IMR-90 (cell line): Measurements from ENCODE around the gene SNX30. TPM values are rescaled to one million over a fixed set of nuclear protein-coding genes. Genes with fewer than 3 reads are reported as not detected.

Experiments used
- ATAC-seq: fragments of 200-7000 bp; cut with Tn5 transposase; 2 replicates; pipeline ENCODE4 v1.9.1; 2020; ENCODE audit warnings: low read depth, mild to moderate bottlenecking, moderate library complexity
- BruUV-seq: library from RNA; stranded (reverse); fragments of 400-500 nt; replicated peaks from 2 replicates; lab custom pipeline; 2021; lab: Mats Ljungman, UMichigan
- CTCF ChIA-PET: fragments of 300-600 bp; formaldehyde crosslinking; extraction: SDS; loops from one replicate; lab custom pipeline; 2021; ENCODE audit warnings: antibody characterized with exemption; lab: Yijun Ruan, JAX
- POLR2A ChIA-PET: fragments of 300-600 bp; sonication (Branson Sonifier 250); formaldehyde crosslinking; loops from one replicate; lab custom pipeline; 2022; ENCODE audit warnings: antibody characterized with exemption; ENCODE audit not compliant: unreplicated experiment; lab: Charles Lee
- DNase-seq: peaks from one replicate; pipeline ENCODE4 v3.0.0; 2013
- H2AFZ ChIP-seq: replicated peaks from 2 replicates; pipeline ENCODE3; 2013; ENCODE audit warnings: low read length, mild to moderate bottlenecking; ENCODE audit not compliant: poor library complexity
- H2AK5ac ChIP-seq: 2 replicates; pipeline ENCODE4 v1.6.1; 2013; ENCODE audit warnings: low read depth, low read length, inconsistent platforms
- H2AK9ac ChIP-seq: replicated peaks from 2 replicates; pipeline ENCODE3; 2013; ENCODE audit warnings: mild to moderate bottlenecking, low read depth, low read length, moderate library complexity; ENCODE audit not compliant: poor library complexity
- H2BK120ac ChIP-seq: 2 replicates; pipeline ENCODE4 v1.6.1; 2013; ENCODE audit warnings: low read depth, low read length, inconsistent platforms
- H2BK15ac ChIP-seq: 3 replicates; pipeline ENCODE4 v1.6.1; 2013; ENCODE audit warnings: low read depth, low read length, inconsistent platforms
- H2BK20ac ChIP-seq: 2 replicates; pipeline ENCODE4 v1.6.1; 2013; ENCODE audit warnings: low read depth, mild to moderate bottlenecking, inconsistent platforms, low read length, moderate library complexity
- H2BK5ac ChIP-seq: 2 replicates; pipeline ENCODE4 v1.6.1; 2013; ENCODE audit warnings: mild to moderate bottlenecking, low read depth, low read length, inconsistent platforms; ENCODE audit not compliant: poor library complexity, severe bottlenecking
- H3K14ac ChIP-seq: replicated peaks from 2 replicates; pipeline ENCODE4 v1.6.1; 2013; ENCODE audit warnings: low read depth, low read length, inconsistent platforms
- H3K18ac ChIP-seq: 2 replicates; pipeline ENCODE4 v1.6.1; 2013; ENCODE audit warnings: low read depth, low read length, control low read depth
- H3K23ac ChIP-seq: 2 replicates; pipeline ENCODE4 v1.6.1; 2013; ENCODE audit warnings: low read depth, low read length, inconsistent platforms
- H3K27ac ChIP-seq: 2 replicates; pipeline ENCODE4 v1.5.1; 2013; ENCODE audit warnings: mild to moderate bottlenecking, control low read depth, low read length; ENCODE audit not compliant: insufficient read depth
- H3K27me3 ChIP-seq: 2 replicates; pipeline ENCODE4 v1.6.1; 2013; ENCODE audit warnings: low read length; ENCODE audit not compliant: control insufficient read depth, insufficient read depth
- H3K36me3 ChIP-seq: 2 replicates; pipeline ENCODE4 v1.6.1; 2013; ENCODE audit warnings: low read length, mixed read lengths; ENCODE audit not compliant: control insufficient read depth, insufficient read depth
- H3K4ac ChIP-seq: 2 replicates; pipeline ENCODE4 v1.6.1; 2013; ENCODE audit warnings: low read depth, low read length, inconsistent platforms
- H3K4me1 ChIP-seq: 2 replicates; pipeline ENCODE4 v1.6.1; 2013; ENCODE audit warnings: low read length, mixed read lengths; ENCODE audit not compliant: control insufficient read depth, insufficient read depth
- H3K4me2 ChIP-seq: 2 replicates; pipeline ENCODE4 v1.6.1; 2013; ENCODE audit warnings: low read depth, mild to moderate bottlenecking, control low read depth, low read length, moderate library complexity
- H3K4me3 ChIP-seq: 2 replicates; pipeline ENCODE4 v1.5.1; 2013; ENCODE audit warnings: low read depth, mild to moderate bottlenecking, control low read depth, low read length, moderate library complexity; ENCODE audit not compliant: insufficient read depth
- H3K56ac ChIP-seq: 2 replicates; pipeline ENCODE4 v1.6.1; 2013; ENCODE audit warnings: low read length, inconsistent platforms; ENCODE audit not compliant: insufficient read depth; ENCODE audit errors: extremely low read depth
- H3K79me1 ChIP-seq, 2 experiments: 2 replicates each; pipeline ENCODE4 v1.6.1; 2013; ENCODE audit warnings: low read length in 2 of 2, inconsistent platforms in 1 of 2, low read depth in 1 of 2
- H3K9ac ChIP-seq: 2 replicates; pipeline ENCODE4 v1.6.1; 2013; ENCODE audit warnings: low read depth, low read length, control low read depth
- H3K9me1 ChIP-seq: 2 replicates; pipeline ENCODE4 v1.6.1; 2013; ENCODE audit warnings: low read length, inconsistent platforms; ENCODE audit not compliant: insufficient read depth
- H3K9me3 ChIP-seq: 2 replicates; pipeline ENCODE4 v1.6.1; 2013; ENCODE audit warnings: low read length; ENCODE audit not compliant: control insufficient read depth, insufficient read depth
- H4K20me1 ChIP-seq: 2 replicates; pipeline ENCODE4 v1.6.1; 2013; ENCODE audit warnings: low read length, inconsistent platforms; ENCODE audit not compliant: insufficient read depth
- H4K5ac ChIP-seq: 2 replicates; pipeline ENCODE4 v1.6.1; 2013; ENCODE audit warnings: mild to moderate bottlenecking, low read depth, low read length, control low read depth
- H4K8ac ChIP-seq, 2 experiments: 2 replicates each; pipeline ENCODE4 v1.6.1; 2013; ENCODE audit warnings: low read depth in 2 of 2, low read length in 2 of 2, control low read depth in 1 of 2, inconsistent platforms in 1 of 2
- H4K91ac ChIP-seq: 2 replicates; pipeline ENCODE4 v1.6.1; 2013; ENCODE audit warnings: low read depth, low read length, inconsistent platforms; ENCODE audit not compliant: insufficient read depth
- BHLHE40 ChIP-seq: fragments of 150-350 bp; IDR thresholded peaks from 2 replicates; pipeline ENCODE4 v1.6.1; 2016; ENCODE audit warnings: mild to moderate bottlenecking, low read depth, low read length
- CEBPB ChIP-seq: IDR thresholded peaks from 2 replicates; pipeline ENCODE4 v1.6.1; 2012; ENCODE audit warnings: low read depth, low read length, improper control_type of control experiment
- CHD1 ChIP-seq: IDR thresholded peaks from 2 replicates; pipeline ENCODE4 v1.6.1; 2012; ENCODE audit warnings: low read depth, low read length, improper control_type of control experiment
- FOS ChIP-seq: fragments of 150-350 bp; IDR thresholded peaks from 2 replicates; pipeline ENCODE4 v1.6.1; 2016; ENCODE audit warnings: low read depth, low read length
- MAFK ChIP-seq: IDR thresholded peaks from 2 replicates; pipeline ENCODE4 v1.6.1; 2012; ENCODE audit warnings: low read depth, low read length, improper control_type of control experiment
- MAZ ChIP-seq: IDR thresholded peaks from 2 replicates; pipeline ENCODE4 v1.6.1; 2012; ENCODE audit warnings: low read depth, mild to moderate bottlenecking, low read length, improper control_type of control experiment, moderate library complexity, borderline replicate concordance
- MXI1 ChIP-seq: IDR thresholded peaks from 2 replicates; pipeline ENCODE4 v1.6.1; 2012; ENCODE audit warnings: low read depth, mild to moderate bottlenecking, low read length, moderate library complexity, borderline replicate concordance
- NFE2L2 ChIP-seq: fragments of 150-350 bp; IDR thresholded peaks from 2 replicates; pipeline ENCODE4 v1.6.1; 2016; ENCODE audit warnings: low read depth, mild to moderate bottlenecking, low read length
- POLR2A ChIP-seq: IDR thresholded peaks from 2 replicates; pipeline ENCODE4 v1.6.1; 2012; ENCODE audit warnings: mild to moderate bottlenecking, low read depth, low read length
- RAD21 ChIP-seq: IDR thresholded peaks from 2 replicates; pipeline ENCODE4 v1.6.1; 2012; ENCODE audit warnings: low read length, improper control_type of control experiment
- RCOR1 ChIP-seq: IDR thresholded peaks from 2 replicates; pipeline ENCODE4 v1.6.1; 2012; ENCODE audit warnings: mild to moderate bottlenecking, low read length, improper control_type of control experiment; ENCODE audit not compliant: insufficient replicate concordance
- RFX5 ChIP-seq: IDR thresholded peaks from 2 replicates; pipeline ENCODE4 v1.8.0; 2012; ENCODE audit warnings: low read depth, mild to moderate bottlenecking, low read length, moderate library complexity
- SMC3 ChIP-seq: fragments of 150-350 bp; IDR thresholded peaks from 2 replicates; pipeline ENCODE4 v1.6.1; 2016; ENCODE audit warnings: low read depth, mild to moderate bottlenecking, antibody characterized with exemption, low read length, moderate library complexity
- WGBS, 2 experiments: methylation state at CpG; one replicate each; pipeline versions ENCODE4 v1.1.5 to v1.1.7; 2013; ENCODE audit warnings: missing lambda C conversion rate in 2 of 2; ENCODE audit not compliant: insufficient read length in 1 of 2; ENCODE audit errors: extremely low coverage in 2 of 2; 5-methylcytosine and 5-hydroxymethylcytosine counted together
- dilution Hi-C: fragments of 300-500 bp; cut with HindIII; formaldehyde crosslinking; loops from one replicate; pipeline ENCODE4 v1.14.3; 2018; ENCODE audit warnings: low sequenced_read_pairs; ENCODE audit not compliant: unreplicated experiment
- in situ Hi-C: fragments of 300-500 bp; cut with MboI; formaldehyde crosslinking; loops from 3 replicates; pipeline ENCODE4 v1.14.3; 2019; ENCODE audit warnings: low sequenced_read_pairs, inconsistent platforms, mixed read lengths
- intact Hi-C: fragments of 100-400 bp; cut with micrococcal nuclease; formaldehyde crosslinking; loops from 2 replicates; pipeline ENCODE4 v1.10.0; 2022
- polyA plus RNA-seq, 3 experiments: library from polyadenylated mRNA; depleted of rRNA; stranded (reverse); fragments of >200 nt; gene quantifications; 2 replicates each; pipeline ENCODE4 v1.2.3, GENCODE V29; 2012; ENCODE audit warnings: low replicate concordance in 1 of 3
- total RNA-seq: library from RNA; depleted of rRNA; stranded (reverse); fragments of >200 nt; gene quantifications from 2 replicates; pipeline ENCODE4 v1.2.3, GENCODE V29; 2012
- TF ChIP-seq, protein P1 (sequence below): fragments of 150-350 bp; IDR thresholded peaks from 2 replicates; pipeline ENCODE4 v1.6.1; 2017; ENCODE audit warnings: mild to moderate bottlenecking, antibody characterized with exemption, low read length, low read depth
- TF ChIP-seq, protein P2 (sequence below): fragments of 150-350 bp; IDR thresholded peaks from 2 replicates; pipeline ENCODE4 v1.6.1; 2016; ENCODE audit warnings: low read depth, mild to moderate bottlenecking, low read length, moderate library complexity, borderline replicate concordance
- TF ChIP-seq, protein P3 (sequence below): conservative IDR thresholded peaks from 2 replicates; pipeline ENCODE4 v1.5.1; 2012; ENCODE audit warnings: mild to moderate bottlenecking, low read depth, low read length, improper control_type of control experiment

SNX30 gene
- total and polyA plus RNA-seq, 2 of the 4 experiments (the other 2 are of a cell fraction) = 8.0 to 18.8 TPM

DNA sequence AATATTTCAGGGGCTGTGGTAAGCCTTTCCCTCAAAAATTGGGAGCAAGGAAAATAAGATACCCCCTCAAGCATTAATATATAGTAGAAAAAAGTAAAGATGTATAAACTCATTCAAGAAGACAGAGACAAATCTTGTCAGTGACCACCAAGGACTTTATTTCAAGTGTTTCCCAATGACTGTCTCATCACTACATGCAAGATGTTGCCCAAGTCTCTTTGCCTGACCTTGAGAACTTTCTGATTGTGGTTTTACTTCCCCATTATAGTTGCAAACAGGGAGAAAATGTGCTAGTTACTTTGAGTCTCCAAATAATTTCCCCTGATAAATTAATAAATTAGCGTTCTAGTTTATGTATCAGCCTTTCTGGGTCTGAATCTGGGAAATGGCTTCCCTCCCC, 144.1 kb downstream of the SNX30 start:
- no peaks in the 10 kb centered on the region for H3K4me1 ChIP-seq
- BruUV-seq = no TSS peak
- no peak overlapping the region for H3K4me2 ChIP-seq
- H2BK120ac ChIP-seq = no peak overlapping the region
- peaks cover 41% of the 10 kb centered on the region for H3K27me3 ChIP-seq
- no peak overlapping the region for H2BK5ac ChIP-seq
- no peak overlapping the region for H3K14ac ChIP-seq
- no peak overlapping the region for H2AK5ac ChIP-seq
- no peak overlapping the region for H4K5ac ChIP-seq
- no peak overlapping the region for H3K56ac ChIP-seq
- ATAC-seq (no peak), DNase-seq (no peak)
- ChIA-PET POLR2A (interaction anchor here (0.7 kb wide), 1 partner anchor 20 kb away, joined by 4 read pairs; no protein-coding TSS in a partner anchor), CTCF (interaction anchor here (1.8 kb wide), 1 partner anchor 9 kb away, joined by 8 read pairs; no protein-coding TSS in a partner anchor)
- no peak overlapping the region for H4K91ac ChIP-seq
- in situ Hi-C loops = no loop called here
- no CpG with 5 or more reads among the region's 1 CpG for WGBS, 2 experiments
- no peak overlapping the region for H3K27ac ChIP-seq
- no peaks in the 10 kb centered on the region for H3K79me1 ChIP-seq
- H2BK20ac ChIP-seq = no peak overlapping the region
- H4K20me1 ChIP-seq = no peaks in the 10 kb centered on the region
- H4K8ac ChIP-seq = no peak overlapping the region
- TF ChIP-seq MXI1 (no peak), CEBPB (no peak), RCOR1 (no peak), CHD1 (no peak), MAZ (no peak), RFX5 (no peak), MAFK (no peak), RAD21 (no peak), SMC3 (no peak), BHLHE40 (no peak), NFE2L2 (no peak), POLR2A (no peak), FOS (no peak)
- TF ChIP-seq, protein P1, sequence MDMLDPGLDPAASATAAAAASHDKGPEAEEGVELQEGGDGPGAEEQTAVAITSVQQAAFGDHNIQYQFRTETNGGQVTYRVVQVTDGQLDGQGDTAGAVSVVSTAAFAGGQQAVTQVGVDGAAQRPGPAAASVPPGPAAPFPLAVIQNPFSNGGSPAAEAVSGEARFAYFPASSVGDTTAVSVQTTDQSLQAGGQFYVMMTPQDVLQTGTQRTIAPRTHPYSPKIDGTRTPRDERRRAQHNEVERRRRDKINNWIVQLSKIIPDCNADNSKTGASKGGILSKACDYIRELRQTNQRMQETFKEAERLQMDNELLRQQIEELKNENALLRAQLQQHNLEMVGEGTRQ = no peak
- TF ChIP-seq, protein P2, sequence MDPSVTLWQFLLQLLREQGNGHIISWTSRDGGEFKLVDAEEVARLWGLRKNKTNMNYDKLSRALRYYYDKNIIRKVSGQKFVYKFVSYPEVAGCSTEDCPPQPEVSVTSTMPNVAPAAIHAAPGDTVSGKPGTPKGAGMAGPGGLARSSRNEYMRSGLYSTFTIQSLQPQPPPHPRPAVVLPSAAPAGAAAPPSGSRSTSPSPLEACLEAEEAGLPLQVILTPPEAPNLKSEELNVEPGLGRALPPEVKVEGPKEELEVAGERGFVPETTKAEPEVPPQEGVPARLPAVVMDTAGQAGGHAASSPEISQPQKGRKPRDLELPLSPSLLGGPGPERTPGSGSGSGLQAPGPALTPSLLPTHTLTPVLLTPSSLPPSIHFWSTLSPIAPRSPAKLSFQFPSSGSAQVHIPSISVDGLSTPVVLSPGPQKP = no peak
- TF ChIP-seq, protein P3, sequence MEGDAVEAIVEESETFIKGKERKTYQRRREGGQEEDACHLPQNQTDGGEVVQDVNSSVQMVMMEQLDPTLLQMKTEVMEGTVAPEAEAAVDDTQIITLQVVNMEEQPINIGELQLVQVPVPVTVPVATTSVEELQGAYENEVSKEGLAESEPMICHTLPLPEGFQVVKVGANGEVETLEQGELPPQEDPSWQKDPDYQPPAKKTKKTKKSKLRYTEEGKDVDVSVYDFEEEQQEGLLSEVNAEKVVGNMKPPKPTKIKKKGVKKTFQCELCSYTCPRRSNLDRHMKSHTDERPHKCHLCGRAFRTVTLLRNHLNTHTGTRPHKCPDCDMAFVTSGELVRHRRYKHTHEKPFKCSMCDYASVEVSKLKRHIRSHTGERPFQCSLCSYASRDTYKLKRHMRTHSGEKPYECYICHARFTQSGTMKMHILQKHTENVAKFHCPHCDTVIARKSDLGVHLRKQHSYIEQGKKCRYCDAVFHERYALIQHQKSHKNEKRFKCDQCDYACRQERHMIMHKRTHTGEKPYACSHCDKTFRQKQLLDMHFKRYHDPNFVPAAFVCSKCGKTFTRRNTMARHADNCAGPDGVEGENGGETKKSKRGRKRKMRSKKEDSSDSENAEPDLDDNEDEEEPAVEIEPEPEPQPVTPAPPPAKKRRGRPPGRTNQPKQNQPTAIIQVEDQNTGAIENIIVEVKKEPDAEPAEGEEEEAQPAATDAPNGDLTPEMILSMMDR = no peak
- H2AFZ ChIP-seq = no peak overlapping the region
- no peaks in the 10 kb centered on the region for H3K9me3 ChIP-seq
- H2AK9ac ChIP-seq = no peak overlapping the region
- H3K4me3 ChIP-seq = no peak overlapping the region
- no peaks in the 10 kb centered on the region for H3K36me3 ChIP-seq
- intact Hi-C loops = no loop called here
- H3K9ac ChIP-seq = no peak overlapping the region
- no peak overlapping the region for H3K18ac ChIP-seq
- dilution Hi-C loops = no loop called here
- H3K23ac ChIP-seq = no peak overlapping the region
- H3K9me1 ChIP-seq = no peaks in the 10 kb centered on the region
- no peak overlapping the region for H3K4ac ChIP-seq
- no peak overlapping the region for H2BK15ac ChIP-seq
